Fibroblast of skin of left quadriceps (primary cell): ENCODE measurements around the gene ATG101.
A peak's percentile ranks its signal among the peaks of the same experiment; 100 is the strongest.

Experiments
- DNase-seq, 2 experiments: peaks; one replicate each; pipeline ENCODE4 v3.0.0-alpha.2; 2013; ENCODE audit warnings: low read depth in 2 of 2

The ATG101 gene

DNA sequence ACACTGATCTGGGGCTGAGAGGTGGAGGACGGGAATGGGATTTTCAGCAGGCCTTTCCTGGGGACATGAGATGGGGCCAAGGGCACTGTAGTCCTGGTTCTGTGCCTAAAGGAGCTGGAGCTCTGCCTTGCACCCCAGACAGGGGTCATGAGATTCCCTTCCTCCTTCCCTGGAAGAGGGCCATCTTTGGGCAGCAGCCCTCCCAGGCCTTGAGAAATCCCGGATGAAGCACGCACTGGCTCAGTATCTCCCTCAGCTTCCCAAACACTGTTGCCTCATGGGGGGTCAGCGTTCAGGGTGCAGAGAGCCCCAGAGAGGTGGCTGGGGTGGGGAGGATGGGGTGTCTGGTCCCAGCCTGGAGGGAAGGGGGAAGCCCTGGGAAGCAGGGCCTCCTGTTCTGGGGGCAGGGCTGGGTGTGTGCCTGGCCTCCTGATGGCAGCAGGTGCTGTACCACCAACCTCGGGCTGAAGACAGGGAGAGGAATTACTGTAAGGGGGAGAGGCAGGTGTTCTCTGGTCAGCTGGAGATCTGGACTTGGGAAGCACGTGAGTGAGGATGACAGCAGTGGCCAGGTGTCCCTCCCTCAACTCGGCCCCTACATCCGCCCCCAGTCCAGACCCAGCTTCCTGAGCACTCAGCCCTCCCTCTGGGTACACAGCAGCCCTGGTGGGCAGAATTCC lies 26.9 kb upstream of the ATG101 start:
- no peak for DNase-seq

DNA sequence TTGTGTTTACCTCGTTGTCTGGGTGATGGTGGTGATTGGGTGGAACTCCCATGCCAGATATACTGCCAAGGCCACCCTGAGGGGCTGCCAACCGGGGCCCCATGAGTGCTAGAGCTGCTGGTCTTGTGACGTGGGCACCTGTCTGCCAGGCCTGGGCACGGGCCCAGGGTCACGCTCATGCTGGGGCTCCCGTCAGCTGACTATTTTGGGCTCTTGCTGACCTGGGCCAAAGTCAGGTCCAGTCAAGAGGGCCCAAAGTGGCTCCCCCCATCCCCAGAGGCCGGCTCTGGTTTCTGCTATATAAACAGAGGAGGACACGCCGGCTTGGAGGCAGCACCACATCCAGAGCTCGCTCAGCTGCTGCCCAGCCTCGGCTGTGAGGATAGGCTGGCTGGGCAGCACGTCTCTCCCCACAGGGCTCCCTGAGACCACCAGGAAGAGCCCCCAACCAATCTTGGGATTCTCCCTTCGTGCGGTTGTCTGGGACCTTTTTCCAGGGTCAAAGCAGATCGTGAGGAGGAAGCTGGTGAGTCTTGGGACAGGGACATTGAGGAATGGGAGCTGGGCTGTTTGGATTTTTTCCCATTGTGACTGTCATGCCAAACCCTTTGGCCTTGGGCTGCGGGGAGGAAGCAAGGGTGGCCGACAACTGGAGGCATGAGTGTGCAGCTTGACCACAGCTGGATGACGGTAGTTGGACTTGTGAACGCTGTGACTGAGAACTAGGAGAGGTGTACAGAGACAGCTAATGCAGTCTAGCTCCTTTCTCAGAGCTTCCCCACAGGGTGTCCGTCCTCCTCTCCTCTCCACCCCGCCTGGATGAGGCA lies 26.2 kb upstream of the ATG101 start:
- no peak for DNase-seq

DNA sequence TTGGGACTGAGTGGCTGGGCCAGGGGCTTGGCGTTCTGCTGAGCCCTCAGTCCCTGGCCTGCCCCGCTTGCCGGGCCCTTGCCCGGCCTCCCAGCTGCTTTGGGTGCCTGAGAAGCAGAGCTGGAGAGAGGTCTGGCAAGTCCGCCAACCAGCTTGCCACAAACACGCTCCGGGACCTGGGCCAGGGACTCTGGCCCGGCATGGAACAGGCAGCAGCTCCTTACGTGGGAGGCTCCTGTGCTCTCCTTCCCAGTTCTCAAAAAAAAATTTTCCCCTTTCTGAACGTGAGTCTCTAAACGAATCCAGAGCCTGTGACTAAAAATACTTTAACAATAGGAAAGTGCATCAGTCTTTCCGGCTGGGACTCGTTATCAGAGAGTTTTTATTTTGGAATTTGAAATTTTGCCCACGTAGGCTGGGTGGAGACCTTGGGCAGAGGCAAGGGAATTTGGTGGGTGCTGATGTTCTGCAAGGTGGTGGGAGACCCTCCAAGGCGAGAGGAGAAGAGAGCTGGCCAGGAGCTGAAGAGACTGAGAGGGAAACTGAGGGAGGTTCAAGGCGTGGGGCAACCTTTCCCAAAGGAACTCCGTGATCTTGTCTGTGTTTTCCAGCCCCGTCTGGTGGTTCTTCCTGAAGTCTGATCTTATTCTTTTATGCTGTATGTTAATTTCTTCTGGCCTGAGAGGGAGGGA lies 25.3 kb upstream of the ATG101 start:
- no peak for DNase-seq

DNA sequence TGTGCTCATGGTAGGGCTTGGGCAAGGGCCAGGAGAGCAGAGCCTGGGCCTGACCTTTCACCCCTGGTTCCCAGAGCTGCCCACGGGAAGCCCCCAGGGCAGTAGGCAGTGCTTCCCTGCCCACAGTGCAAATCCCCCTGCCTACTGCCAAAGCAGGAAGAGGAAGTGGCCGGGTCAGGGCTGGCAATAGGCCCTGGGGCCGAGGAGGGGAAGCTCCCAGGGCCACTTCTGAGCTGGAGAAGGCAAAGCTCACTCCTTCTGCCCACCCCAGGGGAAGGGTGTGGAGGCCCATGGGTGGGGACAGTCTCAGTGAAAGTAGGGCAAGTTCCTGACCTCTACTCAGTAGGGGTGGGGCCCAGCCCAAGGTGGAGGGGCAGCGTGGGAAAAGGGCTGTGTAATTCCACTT lies 24.0 kb upstream of the ATG101 start:
- no peak for DNase-seq

DNA sequence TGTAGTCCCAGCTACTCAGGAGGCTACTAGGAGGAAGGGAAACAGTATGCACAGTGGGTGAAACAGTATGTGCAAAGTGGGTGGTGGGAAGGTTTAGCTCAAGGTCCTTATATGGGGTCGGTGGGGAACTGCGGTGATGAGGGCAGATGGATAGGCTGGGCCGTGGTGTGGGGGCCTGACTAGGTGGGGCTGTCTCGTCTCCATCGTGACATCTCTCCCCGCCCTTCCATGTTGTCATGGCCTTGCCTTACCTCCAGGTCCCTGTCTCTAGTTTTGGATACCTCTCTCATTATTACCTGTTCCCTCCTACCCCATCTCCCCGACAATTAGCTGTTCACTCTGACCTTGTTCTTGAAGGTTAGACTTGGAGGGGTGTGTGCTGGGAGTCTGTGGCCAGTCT lies 22.9 kb upstream of the ATG101 start:
- DNase-seq: no peak

DNA sequence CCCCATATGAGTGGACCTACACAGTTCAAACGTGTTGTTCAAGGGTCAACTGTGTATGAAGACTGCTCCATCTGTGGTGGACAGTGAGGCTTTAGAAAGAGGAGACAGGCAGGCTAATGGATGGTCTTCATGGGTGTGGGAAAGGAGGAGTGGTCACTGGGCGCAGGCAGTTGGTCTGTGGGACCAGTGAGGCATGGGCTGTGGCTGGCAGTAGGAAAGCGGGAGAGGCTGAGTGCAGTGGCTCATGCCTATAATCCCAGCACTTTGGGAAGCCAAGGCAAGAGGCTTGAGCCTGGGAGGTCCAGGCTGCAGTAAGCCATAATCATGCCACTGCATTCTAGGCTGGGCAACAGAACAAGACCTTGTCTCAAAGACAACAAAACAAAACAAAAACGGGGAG lies 20.5 kb upstream of the ATG101 start:
- DNase-seq: no peak

DNA sequence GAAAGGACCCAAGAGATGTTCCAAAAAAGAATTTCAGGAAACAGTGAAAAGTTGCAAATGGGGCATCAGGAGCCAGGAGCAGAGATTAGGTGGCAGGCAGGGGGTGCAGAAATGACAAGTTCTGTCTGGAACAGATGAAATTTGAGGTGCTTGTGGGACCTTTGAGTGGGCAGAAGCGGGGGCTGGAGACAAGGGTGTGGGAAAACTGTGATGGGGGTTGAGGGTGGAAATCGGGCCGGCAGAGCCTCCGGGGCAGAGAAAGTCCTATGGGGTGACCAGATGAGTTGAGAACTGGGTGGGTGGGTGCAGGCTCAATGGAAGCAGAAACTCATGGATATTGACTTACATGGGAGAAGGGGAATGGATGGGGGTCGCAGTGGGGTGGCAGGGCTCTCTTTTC lies 20.1 kb upstream of the ATG101 start:
- no peak for DNase-seq

DNA sequence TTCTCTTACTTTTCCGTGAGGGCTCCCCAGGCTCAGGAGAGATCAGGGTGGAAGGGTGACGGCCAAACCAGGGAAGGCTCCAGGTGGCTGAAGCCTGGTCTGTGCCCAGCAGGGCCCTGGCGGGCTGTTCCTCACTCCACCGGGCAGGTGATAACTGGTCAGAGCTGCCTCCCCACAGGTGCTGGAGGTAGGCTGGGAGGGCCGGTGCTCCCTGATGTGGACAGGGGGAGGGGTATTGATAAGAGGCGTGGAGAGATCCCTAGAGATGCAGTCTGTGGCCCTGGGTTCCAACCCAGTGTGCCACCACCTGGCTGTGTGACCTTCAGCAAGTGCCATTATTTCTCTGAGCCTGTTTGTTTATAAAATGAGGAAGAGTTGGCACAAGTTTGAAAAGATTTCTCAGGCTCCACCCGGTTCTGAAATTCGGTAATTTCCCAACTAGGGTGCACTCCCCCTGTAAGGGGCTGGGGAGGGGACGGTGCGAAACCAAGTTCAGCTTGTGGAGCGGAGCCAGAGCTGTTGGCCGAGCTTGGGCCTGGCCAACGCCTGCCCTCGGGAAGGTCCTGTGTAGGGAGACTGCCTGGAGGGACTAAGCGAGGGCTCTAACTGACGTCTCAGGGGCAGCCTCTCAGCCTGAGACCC lies 19.5 kb upstream of the ATG101 start:
- no peak for DNase-seq

DNA sequence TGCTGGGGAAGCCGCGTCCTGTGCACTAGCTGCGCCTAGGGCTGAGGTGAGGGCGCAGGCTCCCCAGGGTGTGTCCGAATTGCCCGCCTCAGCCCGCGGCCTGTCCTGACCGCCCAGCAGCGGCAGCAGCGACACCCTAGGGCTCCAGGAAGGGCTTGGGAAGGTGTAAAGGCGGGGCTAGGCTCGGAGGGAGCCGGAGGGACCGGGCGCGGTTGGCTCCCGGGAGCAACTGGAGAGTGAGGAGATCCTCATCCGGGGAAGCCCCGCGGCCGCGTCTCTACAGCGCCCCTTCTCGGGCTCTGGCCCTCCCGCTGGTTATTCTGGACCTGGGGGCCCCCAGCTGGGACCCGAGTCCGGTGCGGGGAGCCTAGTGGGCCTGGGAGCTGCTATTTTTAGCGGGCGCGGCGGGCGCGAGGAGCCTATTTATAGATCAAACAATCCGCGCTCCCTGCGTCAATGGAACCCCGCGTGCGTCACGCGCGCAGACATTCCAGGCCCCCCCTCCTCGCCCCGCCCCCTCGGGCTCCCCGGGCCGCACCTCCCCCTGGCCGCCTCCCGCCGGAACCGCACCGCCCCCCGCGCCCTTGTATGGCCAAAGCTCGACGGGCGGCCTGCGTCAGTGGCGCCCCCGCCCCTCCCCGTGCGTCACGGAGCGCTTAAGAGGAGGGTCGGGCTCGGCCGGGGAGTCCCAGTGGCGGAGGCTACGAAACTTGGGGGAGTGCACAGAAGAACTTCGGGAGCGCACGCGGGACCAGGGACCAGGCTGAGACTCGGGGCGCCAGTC lies 18.8 kb upstream of the ATG101 start, which contains the start of gene NR4A1:
TSS of gene NR4A1 (plus strand) at position 685 of the 784 bp plus-strand sequence. CDS start 2,887 bp downstream, outside the sequence.
- DNase-seq: peak; percentile 84 to 87

DNA sequence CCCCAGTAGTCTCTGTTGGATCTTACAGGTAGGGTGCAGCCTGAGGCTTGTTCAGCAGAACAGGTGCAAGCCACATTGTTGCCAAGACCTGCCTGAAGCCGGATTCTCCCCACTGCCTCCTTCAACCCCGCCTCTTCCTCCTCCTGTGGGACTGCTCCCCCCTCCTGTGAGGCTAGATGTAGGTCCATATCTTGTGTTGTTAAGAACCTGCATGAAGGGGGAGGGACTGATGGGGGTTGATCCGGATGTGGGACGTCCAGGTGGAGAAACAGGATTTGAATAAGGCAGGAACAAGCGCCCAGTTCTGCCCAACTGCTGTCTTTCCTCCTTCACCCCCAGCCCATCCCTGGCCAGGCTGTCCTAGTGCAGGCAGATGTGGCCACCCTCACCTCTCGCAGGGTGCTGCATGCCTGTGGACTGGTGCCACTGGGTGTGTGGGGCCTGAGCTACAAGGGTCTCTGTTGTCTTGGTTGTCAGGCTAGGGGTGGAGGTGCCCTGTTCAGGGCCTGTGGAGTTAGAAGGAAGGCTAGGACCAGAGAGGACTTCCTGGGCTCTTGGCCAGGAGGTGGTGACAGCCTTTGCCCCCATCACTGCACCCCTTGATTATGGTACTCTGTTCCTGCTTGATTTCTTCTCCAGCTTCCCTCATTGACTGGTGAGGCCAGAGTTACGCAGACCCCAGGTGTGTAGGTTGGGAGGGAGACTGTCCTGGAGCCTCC lies 17.2 kb upstream of the ATG101 start:
- DNase-seq: no peak

DNA sequence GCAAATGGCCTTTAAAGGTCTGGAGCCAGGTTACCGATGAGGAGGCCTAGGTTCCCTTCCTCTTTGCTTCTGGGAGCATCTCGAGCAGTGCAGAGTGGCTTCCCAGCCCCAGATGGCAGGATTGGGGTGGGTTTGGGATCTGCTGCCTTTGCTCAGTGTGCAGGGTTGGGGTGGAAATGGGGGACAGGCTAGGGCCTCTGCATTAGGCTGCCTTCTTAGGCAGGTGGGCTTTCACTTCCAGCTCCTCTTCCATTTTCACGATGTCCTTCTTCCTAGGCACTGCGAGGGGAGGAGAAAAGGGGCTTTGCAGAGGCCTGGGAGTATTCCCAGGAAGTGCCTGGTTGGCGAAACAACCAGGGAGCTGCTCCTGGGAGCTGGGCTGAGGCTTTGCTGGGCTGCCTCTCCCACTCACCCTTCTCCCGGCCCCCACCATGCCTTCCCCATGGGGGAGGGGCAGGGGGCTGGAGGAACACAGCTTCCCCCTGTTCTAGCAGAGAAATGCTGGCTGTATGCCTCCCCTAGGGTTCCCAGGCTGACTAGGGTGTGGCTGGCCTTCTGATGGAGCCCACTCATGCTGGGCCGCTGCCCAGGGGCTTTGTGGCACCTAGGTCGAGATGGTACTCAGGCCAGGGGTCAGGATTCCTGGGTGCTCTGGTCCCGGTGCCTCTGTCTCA lies 16.1 kb upstream of the ATG101 start:
- no peak for DNase-seq

DNA sequence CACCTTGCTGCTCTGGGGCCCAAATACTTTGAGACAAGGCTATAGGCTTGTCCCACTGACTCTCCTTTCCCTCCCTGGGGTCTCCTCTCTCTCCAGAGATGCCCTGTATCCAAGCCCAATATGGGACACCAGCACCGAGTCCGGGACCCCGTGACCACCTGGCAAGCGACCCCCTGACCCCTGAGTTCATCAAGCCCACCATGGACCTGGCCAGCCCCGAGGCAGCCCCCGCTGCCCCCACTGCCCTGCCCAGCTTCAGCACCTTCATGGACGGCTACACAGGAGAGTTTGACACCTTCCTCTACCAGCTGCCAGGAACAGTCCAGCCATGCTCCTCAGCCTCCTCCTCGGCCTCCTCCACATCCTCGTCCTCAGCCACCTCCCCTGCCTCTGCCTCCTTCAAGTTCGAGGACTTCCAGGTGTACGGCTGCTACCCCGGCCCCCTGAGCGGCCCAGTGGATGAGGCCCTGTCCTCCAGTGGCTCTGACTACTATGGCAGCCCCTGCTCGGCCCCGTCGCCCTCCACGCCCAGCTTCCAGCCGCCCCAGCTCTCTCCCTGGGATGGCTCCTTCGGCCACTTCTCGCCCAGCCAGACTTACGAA lies 15.4 kb upstream of the ATG101 start:
- no peak for DNase-seq

DNA sequence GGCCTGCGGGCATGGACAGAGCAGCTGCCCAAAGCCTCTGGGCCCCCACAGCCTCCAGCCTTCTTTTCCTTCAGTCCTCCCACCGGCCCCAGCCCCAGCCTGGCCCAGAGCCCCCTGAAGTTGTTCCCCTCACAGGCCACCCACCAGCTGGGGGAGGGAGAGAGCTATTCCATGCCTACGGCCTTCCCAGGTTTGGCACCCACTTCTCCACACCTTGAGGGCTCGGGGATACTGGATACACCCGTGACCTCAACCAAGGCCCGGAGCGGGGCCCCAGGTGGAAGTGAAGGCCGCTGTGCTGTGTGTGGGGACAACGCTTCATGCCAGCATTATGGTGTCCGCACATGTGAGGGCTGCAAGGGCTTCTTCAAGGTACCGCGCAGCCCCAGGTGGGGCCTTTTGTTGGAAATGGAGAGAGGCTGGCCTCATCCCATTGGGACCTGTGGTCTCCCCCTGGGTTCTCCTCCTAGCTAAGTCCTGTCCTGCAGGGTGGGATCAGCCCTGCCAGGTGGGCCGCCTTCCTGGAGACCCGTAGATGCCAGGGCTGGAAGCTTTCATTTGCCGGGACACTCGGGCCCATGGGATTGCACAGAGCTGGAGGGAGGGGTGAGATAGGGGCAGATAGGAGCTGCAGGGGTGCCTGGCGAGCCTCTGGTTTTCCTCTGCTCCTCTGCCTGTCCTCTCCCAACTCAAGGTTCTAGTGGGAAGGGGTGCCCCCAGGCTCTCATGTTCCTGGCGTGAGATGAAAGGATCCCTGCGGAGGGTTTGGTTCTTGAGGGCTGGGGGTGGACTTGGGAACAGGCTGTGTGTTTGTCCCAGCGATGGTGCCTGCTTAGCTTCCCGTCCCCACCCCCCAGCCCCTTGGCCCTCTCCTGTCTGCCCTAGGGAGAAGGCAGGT lies 14.7 kb upstream of the ATG101 start:
- DNase-seq: no peak

DNA sequence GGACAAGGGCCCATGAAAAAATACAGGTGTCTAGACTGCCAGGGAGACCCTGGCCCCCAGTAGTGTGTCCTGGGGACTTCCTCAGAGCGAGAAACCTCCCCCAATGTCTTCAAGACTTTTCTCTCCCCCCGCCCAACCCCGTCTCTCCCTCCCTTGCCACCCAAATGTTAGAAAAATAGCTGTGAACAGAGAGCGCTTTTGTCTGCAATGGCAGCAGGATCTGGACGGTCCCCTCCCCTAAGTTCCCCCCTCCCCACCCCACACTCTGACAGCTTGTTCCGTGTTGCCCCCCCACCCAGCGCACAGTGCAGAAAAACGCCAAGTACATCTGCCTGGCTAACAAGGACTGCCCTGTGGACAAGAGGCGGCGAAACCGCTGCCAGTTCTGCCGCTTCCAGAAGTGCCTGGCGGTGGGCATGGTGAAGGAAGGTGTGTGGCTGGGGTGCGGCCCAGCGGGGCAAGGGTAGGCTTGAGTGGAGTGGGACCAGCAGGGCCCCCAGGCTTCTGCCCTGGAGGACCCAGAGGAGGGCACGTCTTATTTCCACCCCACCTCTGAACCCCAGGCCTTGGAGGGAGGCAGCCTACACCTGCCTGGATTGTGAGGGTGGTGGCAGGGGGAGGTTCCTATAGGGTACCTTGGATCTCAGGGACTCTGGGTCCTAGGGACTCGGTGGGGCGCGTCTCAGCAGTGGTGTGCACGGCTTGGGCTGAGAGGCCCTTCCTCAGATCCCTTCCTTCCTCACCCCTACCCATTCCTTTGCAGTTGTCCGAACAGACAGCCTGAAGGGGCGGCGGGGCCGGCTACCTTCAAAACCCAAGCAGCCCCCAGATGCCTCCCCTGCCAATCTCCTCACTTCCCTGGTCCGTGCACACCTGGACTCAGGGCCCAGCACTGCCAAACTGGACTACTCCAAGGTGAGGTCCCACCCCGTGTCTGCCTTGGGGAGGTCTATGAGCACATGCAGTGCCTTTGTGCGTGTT lies 13.8 kb upstream of the ATG101 start:
- DNase-seq: no peak

DNA sequence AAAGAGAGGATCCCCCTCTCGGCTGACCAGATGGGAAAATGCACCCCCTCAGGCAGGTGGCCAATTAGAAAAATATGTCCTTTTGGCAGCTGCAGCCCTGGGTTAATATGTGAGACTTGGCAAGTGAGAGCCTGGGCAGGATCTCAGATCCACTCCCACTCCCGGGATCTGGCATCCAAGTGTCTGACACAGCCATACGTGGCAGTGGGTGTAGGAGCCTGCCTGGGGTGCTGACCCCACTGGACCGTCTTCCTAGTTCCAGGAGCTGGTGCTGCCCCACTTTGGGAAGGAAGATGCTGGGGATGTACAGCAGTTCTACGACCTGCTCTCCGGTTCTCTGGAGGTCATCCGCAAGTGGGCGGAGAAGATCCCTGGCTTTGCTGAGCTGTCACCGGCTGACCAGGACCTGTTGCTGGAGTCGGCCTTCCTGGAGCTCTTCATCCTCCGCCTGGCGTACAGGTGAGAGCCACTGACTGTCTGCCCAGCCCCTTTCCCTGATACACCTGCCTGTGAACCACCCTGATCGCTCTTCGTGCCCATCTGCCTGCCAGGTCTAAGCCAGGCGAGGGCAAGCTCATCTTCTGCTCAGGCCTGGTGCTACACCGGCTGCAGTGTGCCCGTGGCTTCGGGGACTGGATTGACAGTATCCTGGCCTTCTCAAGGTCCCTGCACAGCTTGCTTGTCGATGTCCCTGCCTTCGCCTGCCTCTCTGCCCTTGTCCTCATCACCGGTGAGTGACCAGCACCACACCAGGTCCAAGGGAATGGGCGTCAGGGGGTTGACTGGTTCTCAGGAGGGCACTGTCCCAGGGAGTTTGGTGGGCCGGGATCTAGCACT lies 12.8 kb upstream of the ATG101 start:
- DNase-seq: no peak
